ENCODE measurements around the gene FAM76B. TPM values are rescaled to one million over a fixed set of nuclear protein-coding genes. Genes with fewer than 3 reads are reported as not detected.

FAM76B gene
- 1 to 10 TPM; 5.3 to 6.6 TPM for total RNA-seq

GRCh38 chr11:95789506-95790122 is at the start of gene FAM76B:
Gene FAM76B (minus strand): TSS chr11:95789782. CDS start chr11:95789478, 304 bp downstream.
- peak; percentile 97 for DNase-seq (ENCODE audit: low spot score)
- TF ChIP-seq CTCF (IDR thresholded peaks at IDR 0.05): no peak

GRCh38 chr11:95835768-95836488 is 46.3 kb upstream of the FAM76B start:
- Histone ChIP-seq H3K27me3 (no peaks in the 10 kb centered on the region), H3K36me3 (peaks cover 29% of the 10 kb centered on the region), H3K9me3 (no peaks in the 10 kb centered on the region), H3K4me3 (no peak overlapping the region), H3K27ac (peak overlapping the region in 1 of 2 donors; percentile 12), H3K4me1 (peaks cover 0 to 5% of the 10 kb centered on the region in 2 donors)
- DNase-seq (ENCODE audit: low spot score): peak; percentile 67
- TF ChIP-seq CTCF (IDR thresholded peaks at IDR 0.05): peak; percentile 89 to 90

More at GRCh38 chr11:95789506-95790122, at the start of gene FAM76B:
- Histone ChIP-seq H3K4me1 (peaks cover 0 to 22% of the 10 kb centered on the region in 2 donors), H3K9me3 (no peaks in the 10 kb centered on the region), H3K4me3 (peak within 1 kb of the TSS; percentile 94 to 98), H3K27me3 (no peaks in the 10 kb centered on the region), H3K27ac (peak within 1 kb of the TSS; percentile 99 to 100), H3K36me3 (peaks cover 16% of the 10 kb centered on the region)

- H3K4me1 ChIP-seq: peaks cover 0 to 5% of the 10 kb centered on the region in 2 donors
- H3K9me3 ChIP-seq: no peaks in the 10 kb centered on the region
- H3K36me3 ChIP-seq: peaks cover 29% of the 10 kb centered on the region
- TF ChIP-seq CTCF (IDR thresholded peaks at IDR 0.05): no peak
- no peak overlapping the region for H3K27ac ChIP-seq
- no peak overlapping the region for H3K4me3 ChIP-seq
- no peak for DNase-seq (ENCODE audit: low spot score)
- H3K27me3 ChIP-seq: no peaks in the 10 kb centered on the region
Measured at GRCh38 chr11:95835351-95835750, 45.8 kb upstream of the FAM76B start.

GRCh38 chr11:95833378-95833777 is 43.8 kb upstream of the FAM76B start:
- Histone ChIP-seq H3K36me3 (peaks cover 38% of the 10 kb centered on the region), H3K4me3 (no peak overlapping the region), H3K4me1 (peaks cover 0 to 5% of the 10 kb centered on the region in 2 donors), H3K27me3 (no peaks in the 10 kb centered on the region), H3K9me3 (no peaks in the 10 kb centered on the region), H3K27ac (no peak overlapping the region)
- DNase-seq (ENCODE audit: low spot score): no peak
- no peak for TF ChIP-seq CTCF (IDR thresholded peaks at IDR 0.05)

- Histone ChIP-seq H3K36me3 (peaks cover 38% of the 10 kb centered on the region), H3K9me3 (no peaks in the 10 kb centered on the region), H3K4me3 (no peak overlapping the region), H3K27ac (no peak overlapping the region), H3K4me1 (peaks cover 0 to 5% of the 10 kb centered on the region in 2 donors), H3K27me3 (no peaks in the 10 kb centered on the region)
- TF ChIP-seq CTCF (IDR thresholded peaks at IDR 0.05): no peak
- DNase-seq (ENCODE audit: low spot score): no peak
Measured at GRCh38 chr11:95832763-95833162, 43.2 kb upstream of the FAM76B start.
